HCT116 (cell line): ENCODE data around the gene CDH5. TPM values are rescaled to one million over a fixed set of nuclear protein-coding genes. Genes with fewer than 3 reads are reported as not detected.

Source experiments
- ATAC-seq: fragments of 200-7000 bp; cut with Tn5 transposase; 2 replicates; pipeline ENCODE4 v1.9.1; 2020; ENCODE audit warnings: mild to moderate bottlenecking, moderate library complexity
- BruUV-seq: library from RNA; stranded (reverse); fragments of 400-500 nt; replicated peaks from 2 replicates; lab custom pipeline; 2021; lab: Mats Ljungman, UMichigan
- CTCF ChIA-PET: fragments of 300-600 bp; sonication (Branson Sonifier 250); formaldehyde crosslinking; loops from one replicate; lab custom pipeline; 2021; ENCODE audit warnings: antibody characterized with exemption; lab: Charles Lee
- POLR2A ChIA-PET: fragments of 300-600, 350-600 bp; sonication (Branson Sonifier 250); formaldehyde crosslinking; loops from one replicate; lab custom pipeline; 2021; ENCODE audit warnings: antibody characterized with exemption; lab: Charles Lee
- RAD21 ChIA-PET, 2 experiments: fragments of 300-600 bp; sonication (Branson Sonifier 250); formaldehyde crosslinking; loops; one replicate each; lab custom pipeline; 2023; ENCODE audit warnings: low total read pairs in 2 of 2; ENCODE audit not compliant: uncharacterized antibody in 2 of 2, unreplicated experiment in 2 of 2, low non-redundant PET in 1 of 2; lab: Charles Lee
- DNase-seq: peaks from one replicate; pipeline ENCODE4 v3.0.0-alpha.2; 2010; ENCODE audit warnings: low read depth, low spot score
- H2AFZ ChIP-seq: fragments of 200-600 bp; shearing (Covaris generic), sonication (generic); 2 replicates; pipeline ENCODE4 v1.6.1; 2017; ENCODE audit warnings: low read depth, mixed run types, mixed read lengths, antibody characterized with exemption, low read length; ENCODE audit not compliant: poor library complexity, severe bottlenecking
- H3K27ac ChIP-seq: 2 replicates; pipeline ENCODE4 v1.5.1; 2012; ENCODE audit warnings: low read depth, low read length
- H3K27me3 ChIP-seq: fragments of 200-600 bp; sonication (generic); 2 replicates; pipeline ENCODE4 v1.6.1; 2016; ENCODE audit warnings: mixed run types, low read length, mixed read lengths; ENCODE audit not compliant: insufficient read depth
- H3K36me3 ChIP-seq, 2 experiments: fragments of 200-500 bp in 1 of 2; fragments of 200-600 bp in 1 of 2; sonication (Bioruptor generic) in 1 of 2; sonication (generic) in 1 of 2; 2 replicates each; pipeline versions ENCODE4 v1.5.1 to v1.6.1; 2014 to 2016; ENCODE audit warnings: low read length in 2 of 2, inconsistent platforms in 1 of 2, mixed read lengths in 1 of 2, mixed run types in 1 of 2; ENCODE audit not compliant: insufficient read depth in 2 of 2, control insufficient read depth in 1 of 2
- H3K4me1 ChIP-seq, 2 experiments: fragments of 200-600 bp in 1 of 2; sonication (generic) in 1 of 2; 2 replicates each; pipeline versions ENCODE4 v1.5.1 to v1.6.1; 2012 to 2017; ENCODE audit warnings: low read length in 2 of 2, inconsistent platforms in 1 of 2, mild to moderate bottlenecking in 1 of 2, mixed read lengths in 1 of 2, mixed run types in 1 of 2, moderate library complexity in 1 of 2; ENCODE audit not compliant: insufficient read depth in 2 of 2, control insufficient read depth in 1 of 2
- H3K4me2 ChIP-seq: fragments of 200-600 bp; sonication (generic); 2 replicates; pipeline ENCODE4 v1.6.1; 2017; ENCODE audit warnings: mixed run types, low read length, mixed read lengths
- H3K4me3 ChIP-seq, 2 experiments: fragments of 200-600 bp in 1 of 2; sonication (generic) in 1 of 2; replicated peaks in 1 of 2; 2 replicates each; pipeline ENCODE4 v1.5.1; 2011 to 2016; ENCODE audit warnings: low read length in 2 of 2, control low read depth in 1 of 2, low read depth in 1 of 2, mild to moderate bottlenecking in 1 of 2, mixed read lengths in 1 of 2, mixed run types in 1 of 2
- H3K79me2 ChIP-seq: fragments of 200-600 bp; sonication (generic); 2 replicates; pipeline ENCODE4 v1.6.1; 2017; ENCODE audit warnings: mild to moderate bottlenecking, mixed run types, low read length, moderate library complexity, mixed read lengths; ENCODE audit not compliant: insufficient read depth
- H3K9ac ChIP-seq: fragments of 200-600 bp; sonication (generic); 2 replicates; pipeline ENCODE4 v1.6.1; 2016; ENCODE audit warnings: low read length, mixed read lengths
- H3K9me2 ChIP-seq: fragments of 200-600 bp; sonication (generic), shearing (Covaris generic); 2 replicates; pipeline ENCODE4 v1.6.1; 2017; ENCODE audit warnings: mixed run types, mild to moderate bottlenecking, moderate library complexity; ENCODE audit not compliant: insufficient read depth
- H3K9me3 ChIP-seq, 2 experiments: fragments of 200-500 bp in 1 of 2; fragments of 200-600 bp in 1 of 2; sonication (Bioruptor generic) in 1 of 2; sonication (generic) in 1 of 2; 2 replicates each; pipeline ENCODE4 v1.6.1; 2014 to 2017; ENCODE audit warnings: low read length in 2 of 2, mixed read lengths in 2 of 2, inconsistent platforms in 1 of 2, low read depth in 1 of 2, mild to moderate bottlenecking in 1 of 2, mixed run types in 1 of 2, moderate library complexity in 1 of 2; ENCODE audit not compliant: control insufficient read depth in 1 of 2, insufficient read depth in 1 of 2
- H4K20me1 ChIP-seq: fragments of 200-600 bp; sonication (generic), shearing (Covaris generic); 2 replicates; pipeline ENCODE4 v1.6.1; 2017; ENCODE audit warnings: mixed run types, mild to moderate bottlenecking, moderate library complexity; ENCODE audit not compliant: insufficient read depth
- CTCF ChIP-seq, 3 experiments: fragments of 200-600 bp in 1 of 3; sonication (generic) in 1 of 3; IDR thresholded peaks in 2 of 3; conservative IDR thresholded peaks in 1 of 3; 2 replicates each; pipeline ENCODE4 v1.5.1; 2012 to 2017; ENCODE audit warnings: low read depth in 2 of 3, low read length in 2 of 3, antibody characterized with exemption in 1 of 3, borderline replicate concordance in 1 of 3, control low read depth in 1 of 3, mild to moderate bottlenecking in 1 of 3, mixed read lengths in 1 of 3, mixed run types in 1 of 3, moderate library complexity in 1 of 3; ENCODE audit not compliant: insufficient read depth in 1 of 3
- ELF1 ChIP-seq: IDR thresholded peaks from 2 replicates; pipeline ENCODE4 v1.6.1; 2012; ENCODE audit warnings: low read depth, borderline replicate concordance
- EZH2phosphoT487 ChIP-seq: fragments of 200-600 bp; IDR thresholded peaks from 2 replicates; pipeline ENCODE4 v1.6.1; 2018; ENCODE audit warnings: antibody characterized with exemption, borderline replicate concordance
- POLR2A ChIP-seq: IDR thresholded peaks from 2 replicates; pipeline ENCODE4 v1.7.0; 2011; ENCODE audit warnings: borderline replicate concordance; ENCODE audit not compliant: insufficient read depth, insufficient read length; ENCODE audit errors: extremely low read depth
- POLR2AphosphoS5 ChIP-seq: IDR thresholded peaks from 2 replicates; pipeline ENCODE4 v1.6.1; 2011; ENCODE audit warnings: mild to moderate bottlenecking, low read depth, low read length, moderate library complexity
- RAD21 ChIP-seq: IDR thresholded peaks from 2 replicates; pipeline ENCODE4 v1.6.1; 2012; ENCODE audit warnings: low read depth, mild to moderate bottlenecking
- YY1 ChIP-seq: IDR thresholded peaks from 2 replicates; pipeline ENCODE4 v1.6.1; 2011; ENCODE audit warnings: low read length, low read depth, moderate library complexity, mild to moderate bottlenecking; ENCODE audit not compliant: insufficient replicate concordance; ENCODE audit errors: extremely low read depth
- ZBTB33 ChIP-seq: IDR thresholded peaks from 2 replicates; pipeline ENCODE4 v1.6.1; 2011; ENCODE audit warnings: mild to moderate bottlenecking, low read length, moderate library complexity; ENCODE audit not compliant: insufficient replicate concordance; ENCODE audit errors: extremely low read depth
- ZFX ChIP-seq: fragments of 450-650 bp; IDR thresholded peaks from 2 replicates; pipeline ENCODE4 v1.6.1; 2017
- intact Hi-C: fragments of 100-400 bp; cut with micrococcal nuclease; formaldehyde crosslinking; loops from 2 replicates; pipeline ENCODE4 v1.10.0; 2022
- total RNA-seq: library from RNA; stranded (reverse); gene quantifications from one replicate; pipeline ENCODE4 v1.2.1, GENCODE V29; 2021; ENCODE audit not compliant: unreplicated experiment

Gene CDH5
- total RNA-seq, 1 experiment from 2014 or later = 0.15 TPM

GRCh38 chr16:66403531-66404145 is 37.1 kb downstream of the CDH5 start:
- no peaks in the 10 kb centered on the region for H4K20me1 ChIP-seq
- no peaks in the 10 kb centered on the region for H3K9me2 ChIP-seq
- no peak overlapping the region for H2AFZ ChIP-seq
- DNase-seq = no peak
- ATAC-seq = no peak
- intact Hi-C loops = loop anchor here (10.0 kb wide), 1 partner anchor 321 kb away; no protein-coding TSS in a partner anchor
- H3K36me3 ChIP-seq = no peaks in the 10 kb centered on the region
- H3K4me3 ChIP-seq = no peak overlapping the region
- no peak overlapping the region for H3K9ac ChIP-seq
- ChIA-PET POLR2A (no interaction called here), RAD21 (no interaction called here), CTCF (no interaction called here)
- H3K79me2 ChIP-seq = no peaks in the 10 kb centered on the region
- peaks cover 12 to 24% of the 10 kb centered on the region in 2 experiments for H3K4me1 ChIP-seq
- H3K27ac ChIP-seq = no peak overlapping the region
- TF ChIP-seq POLR2A (no peak), ZBTB33 (no peak), ZFX (no peak), EZH2phosphoT487 (no peak), POLR2AphosphoS5 (no peak), ELF1 (no peak), CTCF (IDR thresholded peaks at IDR 0.05 in 2 of 3, conservative IDR thresholded peaks at IDR 0.05 in 1 of 3; ENCODE audit: borderline replicate concordance in 1 of 3, insufficient read depth in 1 of 3, low read depth in 2 of 3, low read length in 2 of 3) (no peak), YY1 (no peak), RAD21 (no peak)
- no TSS peak for BruUV-seq
- H3K9me3 ChIP-seq = no peaks in the 10 kb centered on the region
- H3K4me2 ChIP-seq = no peak overlapping the region
- 0 out of 2 replicates have a peak, but pooled peaks cover 3% of the 10 kb centered on the region for H3K27me3 ChIP-seq
